Limb (tissue), 2 donors: Measurements from ENCODE around the gene CDHR5.

Source experiments
- DNase-seq, 2 donors: peaks; one replicate each; pipeline ENCODE4 v3.0.0-alpha.2; 2016; ENCODE audit errors: extremely low spot score in 2 of 2

CDHR5 gene

DNA sequence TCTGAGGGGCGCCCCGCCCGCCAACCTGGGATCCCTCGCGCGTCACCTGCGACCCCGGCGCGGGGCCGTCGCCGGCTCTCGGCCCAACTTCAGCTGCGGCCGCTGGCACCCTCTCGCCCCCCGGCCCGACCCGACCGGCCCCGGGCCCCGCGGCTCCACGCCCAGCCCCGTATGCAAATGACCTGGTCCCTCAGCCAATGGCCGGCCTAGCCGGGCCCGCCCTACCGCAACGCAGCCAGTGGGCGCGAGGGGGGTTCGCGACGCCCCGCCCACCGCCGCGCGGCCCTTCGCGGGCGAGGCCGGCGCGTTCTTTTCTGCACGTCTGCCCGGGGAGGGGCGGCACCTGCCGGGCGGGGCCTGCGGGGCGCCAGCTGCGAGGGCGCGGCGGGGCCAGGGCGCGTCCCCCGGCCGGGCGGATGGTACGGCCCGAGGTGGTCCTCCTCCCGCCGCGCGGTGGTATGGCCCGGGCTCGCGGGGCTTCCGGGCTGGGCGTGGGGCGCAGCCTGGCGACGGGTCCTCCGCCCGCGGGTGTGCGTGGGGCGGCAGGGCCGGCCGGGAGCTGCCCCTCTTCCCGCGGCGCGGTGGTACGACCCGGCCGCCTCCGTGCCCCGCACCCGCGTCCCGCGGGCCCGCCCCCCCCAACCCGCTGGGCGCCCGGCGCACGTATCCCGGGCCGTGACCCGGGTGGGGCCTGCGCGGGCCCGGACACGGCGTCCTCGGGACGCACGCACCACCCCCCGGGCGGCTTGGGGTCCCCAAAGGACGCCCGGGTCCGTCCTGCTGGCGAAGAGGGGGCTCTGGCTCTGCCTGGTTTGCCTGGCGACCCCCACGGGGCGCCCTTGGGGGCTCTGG, 56.2 kb downstream of the CDHR5 start:
- peak; percentile 93 to 96 for DNase-seq

DNA sequence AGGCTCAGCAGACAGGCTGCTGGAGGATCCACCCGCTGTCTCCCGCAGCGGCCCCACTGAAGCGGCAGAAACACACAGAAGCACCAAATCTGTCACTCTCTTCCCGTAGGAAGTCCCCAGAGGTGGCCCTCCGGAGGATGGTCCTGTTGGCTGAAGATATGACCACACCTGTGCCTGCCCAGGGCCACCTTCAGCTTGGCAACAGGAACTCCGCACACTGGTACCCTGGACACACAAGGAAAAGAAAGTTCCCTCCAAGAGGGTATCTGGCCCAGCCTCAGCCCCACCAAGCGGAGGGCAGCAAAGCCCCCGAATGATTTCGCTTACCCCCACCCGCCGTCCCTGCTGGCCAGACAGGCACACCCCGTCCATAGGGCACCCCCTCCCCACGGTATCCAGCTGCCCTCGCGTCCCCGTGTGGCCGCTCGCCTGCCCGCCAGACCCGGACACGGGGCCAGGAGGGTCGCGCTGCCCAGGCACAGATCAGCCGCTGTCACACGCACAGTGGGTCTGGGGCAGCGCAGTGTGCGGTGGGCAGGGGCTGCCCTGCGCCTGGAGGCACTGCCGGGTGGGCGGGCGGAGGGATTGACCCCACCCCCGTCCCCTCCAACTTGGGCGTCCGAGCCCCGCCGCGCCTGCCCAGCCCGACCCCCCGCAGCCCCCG, 57.0 kb downstream of the CDHR5 start:
- DNase-seq, result peak in 1 of 2 donors; percentile 2

DNA sequence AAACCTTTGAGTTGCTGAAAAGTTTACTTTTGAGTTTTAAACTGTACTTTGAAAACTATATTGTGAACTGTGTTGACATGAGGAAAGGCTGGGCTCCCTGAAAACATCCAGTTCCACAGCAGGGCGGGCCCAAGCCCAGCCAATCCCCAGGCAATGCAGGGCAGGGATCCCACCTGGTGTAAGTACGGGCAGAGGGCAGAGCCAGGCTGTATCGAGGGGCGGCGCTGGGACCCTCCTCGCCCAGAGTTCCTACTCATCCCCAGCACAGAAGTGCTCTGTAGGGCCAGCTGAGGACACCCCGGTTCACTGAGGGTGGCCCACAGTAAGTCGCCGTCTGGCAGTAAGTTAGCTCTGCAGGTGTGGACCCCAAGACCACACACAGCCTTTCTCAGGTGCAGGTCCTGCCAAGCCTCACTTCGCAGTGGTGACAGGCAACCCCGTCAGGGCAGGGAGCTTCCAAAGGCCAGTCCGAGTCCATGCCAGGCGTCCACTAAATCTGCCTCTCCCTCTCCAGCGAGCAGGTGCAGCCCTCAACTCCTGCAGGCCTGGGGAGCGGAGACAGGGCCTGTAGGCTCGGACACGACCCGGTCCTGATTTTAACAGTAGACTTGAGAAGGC, 57.6 kb downstream of the CDHR5 start:
- no peak for DNase-seq
